Ascending aorta (tissue), 2 donors: ENCODE results near the gene OR2T10. TPM values are rescaled to one million over a fixed set of nuclear protein-coding genes. Genes with fewer than 3 reads are reported as not detected.

Experiments
- DNase-seq, 2 donors: peaks; one replicate each; pipeline ENCODE4 v3.0.0-alpha.2; 2019; ENCODE audit warnings: low spot score in 2 of 2
- H3K27ac ChIP-seq, 2 donors: fragments of 200-600 bp; sonication (generic); one replicate each; pipeline ENCODE4 v1.5.1; 2016 to 2017; ENCODE audit warnings: mild to moderate bottlenecking in 1 of 2
- H3K27me3 ChIP-seq: fragments of 200-600 bp; sonication (generic); one replicate; pipeline ENCODE4 v1.5.1; 2017
- H3K36me3 ChIP-seq, 2 donors: fragments of 200-600 bp; sonication (generic); one replicate each; pipeline ENCODE4 v1.5.1; 2016
- H3K4me1 ChIP-seq, 2 donors: fragments of 200-600 bp; sonication (generic); one replicate each; pipeline ENCODE4 v1.5.1; 2016 to 2017; ENCODE audit warnings: mild to moderate bottlenecking in 1 of 2
- H3K4me3 ChIP-seq, 2 donors: fragments of 200-600 bp; sonication (generic); one replicate each; pipeline ENCODE4 v1.5.1; 2016 to 2017; ENCODE audit warnings: mild to moderate bottlenecking in 1 of 2
- H3K9me3 ChIP-seq, 2 donors: fragments of 200-600 bp; sonication (generic); one replicate each; pipeline ENCODE4 v1.5.1; 2016
- intact Hi-C: fragments of 100-400 bp; cut with DNase I; formaldehyde crosslinking; loops from one replicate; pipeline ENCODE4 v1.15.1; 2023
- total RNA-seq: library from RNA; depleted of rRNA; stranded (reverse); fragments of >200 nt; gene quantifications from one replicate; pipeline ENCODE4 v1.1.0, GENCODE V29; 2016
- TF ChIP-seq, protein P1 (sequence below), 3 experiments: fragments of 200-600 bp in 2 of 3; fragments of 450-650 bp in 1 of 3; sonication (generic) in 2 of 3; IDR thresholded peaks; one replicate each; pipeline ENCODE4 v1.5.1; 2016 to 2019; ENCODE audit warnings: antibody characterized with exemption in 3 of 3, mild to moderate bottlenecking in 1 of 3, moderate library complexity in 1 of 3

The OR2T10 gene
- total RNA-seq, 1 donor from 2014 or later: not detected

- TF ChIP-seq, protein P1, sequence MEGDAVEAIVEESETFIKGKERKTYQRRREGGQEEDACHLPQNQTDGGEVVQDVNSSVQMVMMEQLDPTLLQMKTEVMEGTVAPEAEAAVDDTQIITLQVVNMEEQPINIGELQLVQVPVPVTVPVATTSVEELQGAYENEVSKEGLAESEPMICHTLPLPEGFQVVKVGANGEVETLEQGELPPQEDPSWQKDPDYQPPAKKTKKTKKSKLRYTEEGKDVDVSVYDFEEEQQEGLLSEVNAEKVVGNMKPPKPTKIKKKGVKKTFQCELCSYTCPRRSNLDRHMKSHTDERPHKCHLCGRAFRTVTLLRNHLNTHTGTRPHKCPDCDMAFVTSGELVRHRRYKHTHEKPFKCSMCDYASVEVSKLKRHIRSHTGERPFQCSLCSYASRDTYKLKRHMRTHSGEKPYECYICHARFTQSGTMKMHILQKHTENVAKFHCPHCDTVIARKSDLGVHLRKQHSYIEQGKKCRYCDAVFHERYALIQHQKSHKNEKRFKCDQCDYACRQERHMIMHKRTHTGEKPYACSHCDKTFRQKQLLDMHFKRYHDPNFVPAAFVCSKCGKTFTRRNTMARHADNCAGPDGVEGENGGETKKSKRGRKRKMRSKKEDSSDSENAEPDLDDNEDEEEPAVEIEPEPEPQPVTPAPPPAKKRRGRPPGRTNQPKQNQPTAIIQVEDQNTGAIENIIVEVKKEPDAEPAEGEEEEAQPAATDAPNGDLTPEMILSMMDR (IDR thresholded peaks at IDR 0.05): no peak
- H3K27ac ChIP-seq: no peak overlapping the region
- no peaks in the 10 kb centered on the region for H3K4me1 ChIP-seq
- intact Hi-C loops: no loop called here
- no peaks in the 10 kb centered on the region for H3K36me3 ChIP-seq
- no peaks in the 10 kb centered on the region for H3K9me3 ChIP-seq
- H3K4me3 ChIP-seq: no peak overlapping the region
- H3K27me3 ChIP-seq: no peaks in the 10 kb centered on the region
- no peak for DNase-seq
Observed at GRCh38 chr1:248630551-248630950, 33.1 kb upstream of the OR2T10 start.

DNA sequence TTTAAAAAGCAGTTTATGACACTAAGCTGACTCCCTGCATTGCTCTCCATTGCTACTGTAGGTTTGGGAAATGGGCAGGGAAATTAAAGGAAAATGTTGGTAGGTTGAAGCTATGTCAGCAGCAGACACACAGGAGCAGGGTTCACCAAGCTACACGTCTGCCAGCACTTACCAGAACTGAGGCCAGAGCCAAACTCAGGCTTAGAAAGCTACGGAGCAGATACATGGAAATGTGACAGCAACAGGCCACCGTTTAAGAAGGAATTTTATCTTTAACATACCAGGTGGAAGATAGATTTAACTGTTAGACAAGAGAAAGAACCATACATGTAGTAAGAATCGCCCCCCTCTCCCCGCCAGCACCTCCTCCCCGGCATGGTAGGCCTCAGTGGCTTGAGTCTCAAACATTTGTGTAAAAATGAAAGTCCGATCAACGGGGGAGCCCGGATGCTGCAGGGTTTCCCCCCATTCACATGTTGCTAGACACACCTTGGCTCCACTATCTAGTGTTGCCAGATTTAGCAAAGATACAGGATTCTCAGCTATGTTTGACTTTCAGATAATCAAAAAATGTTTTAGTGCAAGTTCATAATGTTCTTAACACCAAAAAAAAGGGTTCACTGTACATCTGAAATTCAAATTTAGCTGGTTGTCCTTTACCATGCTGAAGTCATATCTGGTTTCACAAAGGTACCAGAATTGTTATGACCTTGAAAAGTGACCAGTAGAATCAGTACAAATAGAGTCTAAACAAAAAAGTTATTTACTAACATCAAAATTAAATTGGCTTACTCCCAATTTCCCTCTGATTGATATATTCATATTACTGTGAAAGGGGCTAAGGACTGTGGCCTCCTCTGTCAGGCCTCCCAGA, 30.7 kb upstream of the OR2T10 start:
- intact Hi-C loops: no loop called here
- Histone ChIP-seq H3K4me1 (no peaks in the 10 kb centered on the region), H3K27ac (no peak overlapping the region), H3K9me3 (no peaks in the 10 kb centered on the region), H3K4me3 (no peak overlapping the region), H3K27me3 (no peaks in the 10 kb centered on the region), H3K36me3 (no peaks in the 10 kb centered on the region)
- DNase-seq: no peak
- TF ChIP-seq, protein P1 (IDR thresholded peaks at IDR 0.05): no peak

- no peak for DNase-seq
- H3K27ac ChIP-seq: no peak overlapping the region
- intact Hi-C loops: no loop called here
- no peak overlapping the region for H3K4me3 ChIP-seq
- TF ChIP-seq, protein P1 (IDR thresholded peaks at IDR 0.05): no peak
- H3K36me3 ChIP-seq: no peaks in the 10 kb centered on the region
- H3K4me1 ChIP-seq: no peaks in the 10 kb centered on the region
- no peaks in the 10 kb centered on the region for H3K9me3 ChIP-seq
- no peaks in the 10 kb centered on the region for H3K27me3 ChIP-seq
Observed at GRCh38 chr1:248625971-248626370, 28.5 kb upstream of the OR2T10 start.

DNA sequence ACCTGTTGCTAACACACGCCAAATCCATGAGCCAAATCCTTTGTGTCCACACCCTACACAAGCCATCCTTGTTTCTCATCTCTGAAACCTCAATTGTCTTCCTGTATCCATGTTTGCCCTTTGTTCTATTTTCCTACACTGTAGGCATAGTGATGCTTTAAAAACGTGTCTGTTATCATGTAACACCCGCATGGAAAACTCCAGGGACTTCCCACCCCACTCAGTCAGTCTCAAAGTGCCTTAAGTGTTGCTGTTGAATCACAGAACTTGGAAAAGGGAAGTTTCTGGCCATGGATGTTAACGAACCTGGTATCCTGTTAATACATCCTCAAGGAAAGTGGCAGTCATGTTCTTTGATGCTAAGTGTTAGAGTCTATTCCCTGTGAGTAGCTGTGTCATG, 27.7 kb upstream of the OR2T10 start:
- intact Hi-C loops: no loop called here
- H3K36me3 ChIP-seq: no peaks in the 10 kb centered on the region
- no peaks in the 10 kb centered on the region for H3K27me3 ChIP-seq
- TF ChIP-seq, protein P1 (IDR thresholded peaks at IDR 0.05): no peak
- DNase-seq: no peak
- no peaks in the 10 kb centered on the region for H3K9me3 ChIP-seq
- H3K27ac ChIP-seq: no peak overlapping the region
- H3K4me1 ChIP-seq: no peaks in the 10 kb centered on the region
- H3K4me3 ChIP-seq: no peak overlapping the region

- intact Hi-C loops: no loop called here
- no peaks in the 10 kb centered on the region for H3K9me3 ChIP-seq
- no peaks in the 10 kb centered on the region for H3K27me3 ChIP-seq
- H3K4me3 ChIP-seq: no peak overlapping the region
- DNase-seq: no peak
- H3K27ac ChIP-seq: no peak overlapping the region
- TF ChIP-seq, protein P1 (IDR thresholded peaks at IDR 0.05): peak in 2 of 3 experiments; percentile 15 to 28
- no peaks in the 10 kb centered on the region for H3K4me1 ChIP-seq
- no peaks in the 10 kb centered on the region for H3K36me3 ChIP-seq
Observed at GRCh38 chr1:248622570-248623001, 25.1 kb upstream of the OR2T10 start.
